Muscle layer of colon (tissue), 2 donors: ENCODE data around the gene TTI1.

Experiments used
- H3K27ac ChIP-seq: one replicate; pipeline ENCODE4 v1.7.0; 2013; ENCODE audit warnings: low read depth, mild to moderate bottlenecking, low read length, moderate library complexity
- H3K27me3 ChIP-seq, 2 donors: one replicate each; pipeline ENCODE4 v1.7.0; 2013; ENCODE audit warnings: low read length in 2 of 2, mild to moderate bottlenecking in 2 of 2; ENCODE audit not compliant: insufficient read depth in 2 of 2, control insufficient read depth in 1 of 2
- H3K36me3 ChIP-seq: one replicate; pipeline ENCODE4 v1.7.0; 2013; ENCODE audit warnings: mild to moderate bottlenecking, low read length; ENCODE audit not compliant: insufficient read depth
- H3K4me1 ChIP-seq: one replicate; pipeline ENCODE4 v1.7.0; 2013; ENCODE audit warnings: mild to moderate bottlenecking, low read length; ENCODE audit not compliant: insufficient read depth
- H3K4me3 ChIP-seq, 2 donors: one replicate each; pipeline ENCODE4 v1.7.0; 2013; ENCODE audit warnings: low read length in 2 of 2, low read depth in 1 of 2, mild to moderate bottlenecking in 1 of 2, moderate library complexity in 1 of 2
- H3K9ac ChIP-seq: one replicate; pipeline ENCODE4 v1.7.0; 2013; ENCODE audit warnings: low read length
- H3K9me3 ChIP-seq: one replicate; pipeline ENCODE4 v1.7.0; 2013; ENCODE audit warnings: mild to moderate bottlenecking, low read length
- donor health status: abdominal sarcoma.
- donor health status: Adenocarcinoma of cecum.

Gene TTI1

DNA sequence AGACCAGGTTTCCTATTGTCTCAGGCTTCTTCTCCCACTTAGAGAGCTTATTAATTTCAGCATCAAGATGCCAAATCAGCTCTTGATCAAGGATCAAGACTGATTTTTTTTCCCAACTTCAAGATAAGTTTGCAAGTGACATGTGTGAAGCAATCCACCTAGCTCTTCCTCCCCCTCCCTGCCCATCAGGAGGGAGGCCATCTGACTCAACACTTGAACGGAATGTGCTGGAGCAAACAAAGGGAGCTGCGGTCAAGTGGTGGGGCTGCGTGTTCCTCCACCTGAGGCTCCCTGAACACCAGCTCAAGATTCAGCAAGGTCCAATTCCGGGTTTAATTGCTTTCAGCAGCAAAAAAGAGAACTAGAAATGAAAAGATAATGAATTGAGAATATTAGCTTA is 38.7 kb downstream of the TTI1 start:
- no peaks in the 10 kb centered on the region for H3K27me3 ChIP-seq
- H3K36me3 ChIP-seq = peaks cover 35% of the 10 kb centered on the region
- no peak overlapping the region for H3K9ac ChIP-seq
- no peaks in the 10 kb centered on the region for H3K9me3 ChIP-seq
- no peak overlapping the region for H3K27ac ChIP-seq
- H3K4me3 ChIP-seq = no peak overlapping the region
- peaks cover 11% of the 10 kb centered on the region for H3K4me1 ChIP-seq

DNA sequence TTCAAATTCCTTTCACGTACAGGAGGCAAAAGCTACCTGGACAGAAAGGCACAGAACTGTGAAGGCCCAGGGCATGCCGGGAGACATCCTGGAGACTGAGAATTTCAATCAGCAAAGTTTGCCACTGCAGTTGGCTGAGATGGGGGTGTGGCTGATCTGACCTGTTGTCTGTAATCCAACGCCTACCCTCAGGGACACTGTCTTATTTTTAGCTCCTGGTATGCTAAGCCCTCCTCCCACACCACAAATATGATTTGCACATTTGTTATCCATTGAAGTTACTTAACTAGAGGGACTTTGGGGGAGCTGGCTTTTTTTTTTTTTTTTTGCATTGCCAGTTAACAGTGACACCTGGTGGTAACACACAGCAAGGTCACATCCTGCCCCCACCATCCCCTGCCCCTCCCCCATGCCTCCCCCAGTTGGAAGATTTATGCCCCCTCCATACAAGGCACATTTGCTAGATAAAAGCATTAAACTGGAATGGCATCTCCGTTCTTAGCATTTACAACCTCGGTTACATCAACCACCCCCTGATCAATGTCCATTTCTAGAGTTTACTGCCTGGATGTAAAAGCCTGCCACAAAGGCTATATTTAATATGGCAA is 40.4 kb downstream of the TTI1 start:
- peaks cover 11% of the 10 kb centered on the region for H3K4me1 ChIP-seq
- H3K27me3 ChIP-seq = no peaks in the 10 kb centered on the region
- no peak overlapping the region for H3K9ac ChIP-seq
- H3K9me3 ChIP-seq = no peaks in the 10 kb centered on the region
- H3K36me3 ChIP-seq = peaks cover 27% of the 10 kb centered on the region
- no peak overlapping the region for H3K27ac ChIP-seq
- no peak overlapping the region for H3K4me3 ChIP-seq

DNA sequence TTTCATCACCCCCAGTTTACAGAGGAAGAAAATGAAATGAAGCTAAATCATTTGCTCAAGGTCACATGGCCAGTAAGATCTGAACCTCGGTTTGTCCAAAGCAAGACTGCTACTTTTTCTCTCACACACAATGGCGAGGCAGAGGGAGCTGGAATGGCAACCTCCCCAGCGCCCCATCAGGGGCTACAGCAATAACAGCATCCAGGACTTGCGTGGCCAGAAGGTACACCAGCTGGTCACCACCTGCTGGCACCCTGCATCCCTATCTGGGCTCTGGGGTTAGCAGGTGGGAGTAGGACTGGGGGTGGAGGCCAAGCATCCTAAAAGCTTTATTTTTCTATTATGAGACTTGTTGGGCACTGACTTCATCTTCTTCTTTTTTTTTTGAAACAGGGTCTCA is 41.3 kb downstream of the TTI1 start:
- no peaks in the 10 kb centered on the region for H3K9me3 ChIP-seq
- no peak overlapping the region for H3K4me3 ChIP-seq
- H3K27me3 ChIP-seq = no peaks in the 10 kb centered on the region
- H3K9ac ChIP-seq = no peak overlapping the region
- no peak overlapping the region for H3K27ac ChIP-seq
- H3K4me1 ChIP-seq = peaks cover 16% of the 10 kb centered on the region
- peaks cover 21% of the 10 kb centered on the region for H3K36me3 ChIP-seq

DNA sequence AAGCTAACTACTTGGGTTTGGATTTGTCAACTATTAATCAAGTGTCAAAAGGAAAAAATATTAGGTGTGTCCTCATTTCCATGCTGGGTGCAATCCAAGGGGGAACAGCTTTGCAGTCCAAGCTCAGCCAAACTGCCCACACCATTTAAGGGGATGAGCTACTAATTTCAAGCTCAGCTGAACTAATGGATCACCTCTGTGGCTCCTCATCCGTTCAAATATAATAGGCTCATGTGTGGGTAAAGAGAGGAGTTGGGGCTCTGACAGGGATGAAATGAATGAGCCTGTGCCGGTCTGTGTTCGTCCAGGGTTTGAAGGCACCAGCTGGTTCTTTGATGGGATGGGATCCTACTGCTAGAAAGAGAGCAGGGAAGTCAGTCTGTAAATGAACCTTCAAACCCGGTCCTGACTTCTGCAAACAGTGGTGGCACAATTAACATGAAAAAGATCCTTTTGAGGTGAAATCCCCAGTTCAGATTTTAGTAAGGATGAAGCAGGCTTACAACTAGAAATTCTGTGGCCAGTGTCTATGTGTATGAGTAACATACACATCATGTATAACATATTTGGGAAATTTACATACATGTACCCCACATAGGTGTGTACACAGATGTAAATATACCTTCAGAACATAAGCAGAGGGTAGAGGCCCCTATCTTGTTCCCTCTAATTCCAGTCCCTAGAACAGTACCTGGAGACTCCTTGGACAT is 41.9 kb downstream of the TTI1 start:
- peaks cover 16% of the 10 kb centered on the region for H3K36me3 ChIP-seq
- no peak overlapping the region for H3K9ac ChIP-seq
- H3K27me3 ChIP-seq = no peaks in the 10 kb centered on the region
- no peak overlapping the region for H3K27ac ChIP-seq
- no peaks in the 10 kb centered on the region for H3K9me3 ChIP-seq
- H3K4me3 ChIP-seq = no peak overlapping the region
- H3K4me1 ChIP-seq = peaks cover 17% of the 10 kb centered on the region

DNA sequence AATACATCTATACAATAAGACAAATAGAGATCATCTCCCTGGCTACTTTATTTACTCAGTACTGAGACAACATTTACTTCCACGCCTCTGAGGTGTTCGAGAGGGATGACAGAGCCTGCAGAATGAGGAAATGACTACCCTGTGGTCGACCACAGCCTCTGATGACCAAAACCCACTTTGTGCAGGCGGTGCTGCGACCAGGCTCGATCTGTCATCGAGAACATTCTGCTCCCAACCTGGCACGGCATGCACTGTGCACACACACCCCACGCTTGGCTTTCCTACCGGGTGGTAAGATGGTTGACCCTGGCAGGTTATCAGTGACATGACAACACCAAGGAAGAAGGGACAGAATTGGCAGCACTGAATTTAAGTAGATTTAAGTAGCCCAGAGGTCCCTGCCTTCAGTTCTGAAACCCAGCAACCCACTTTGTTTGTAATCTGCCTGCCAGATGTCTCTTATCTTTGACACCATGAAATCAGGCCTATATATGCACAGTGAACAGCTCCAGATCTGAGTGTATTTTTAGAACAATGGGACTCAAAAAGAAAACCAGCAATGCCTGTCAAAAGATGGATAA is 42.6 kb downstream of the TTI1 start:
- no peaks in the 10 kb centered on the region for H3K9me3 ChIP-seq
- H3K4me1 ChIP-seq = peaks cover 18% of the 10 kb centered on the region
- peaks cover 14% of the 10 kb centered on the region for H3K36me3 ChIP-seq
- no peak overlapping the region for H3K4me3 ChIP-seq
- H3K9ac ChIP-seq = no peak overlapping the region
- H3K27ac ChIP-seq = no peak overlapping the region
- H3K27me3 ChIP-seq = no peaks in the 10 kb centered on the region

DNA sequence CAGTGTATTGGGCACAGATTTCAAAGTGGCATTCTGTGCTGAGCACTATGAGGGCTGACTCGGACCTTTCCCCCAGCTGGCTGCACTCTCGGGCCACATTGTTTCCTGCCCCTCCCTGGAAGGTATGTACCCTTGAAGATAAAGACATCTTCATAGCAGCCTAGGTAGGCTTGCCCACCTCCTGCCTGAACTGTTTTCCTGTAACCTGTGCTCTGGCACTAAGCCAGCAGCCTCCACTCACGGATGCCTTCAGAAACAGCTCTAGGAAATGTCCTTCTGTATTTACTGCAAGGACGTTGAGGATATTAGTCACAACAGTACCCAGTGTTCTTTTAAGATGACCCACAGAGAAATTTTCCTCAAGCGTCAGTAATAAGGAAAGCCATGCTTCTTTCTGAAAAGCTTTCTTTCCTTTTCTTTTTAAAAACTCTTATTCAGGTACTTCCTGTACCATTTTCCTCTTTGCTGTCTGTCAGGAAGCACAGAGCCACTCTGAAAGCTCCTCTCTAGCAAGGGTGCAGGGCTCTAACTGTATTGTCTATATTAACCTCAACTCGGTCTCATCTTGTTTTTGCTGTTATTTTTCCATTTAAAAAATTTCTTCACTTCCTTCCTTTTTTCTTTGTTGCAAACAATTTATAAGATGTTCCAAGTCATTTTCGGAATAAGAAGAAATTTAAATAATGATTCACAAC is 43.5 kb downstream of the TTI1 start:
- Histone ChIP-seq H3K36me3 (peaks cover 10% of the 10 kb centered on the region), H3K4me1 (peaks cover 18% of the 10 kb centered on the region), H3K27me3 (no peaks in the 10 kb centered on the region), H3K9me3 (no peaks in the 10 kb centered on the region), H3K27ac (no peak overlapping the region), H3K4me3 (no peak overlapping the region), H3K9ac (no peak overlapping the region)

DNA sequence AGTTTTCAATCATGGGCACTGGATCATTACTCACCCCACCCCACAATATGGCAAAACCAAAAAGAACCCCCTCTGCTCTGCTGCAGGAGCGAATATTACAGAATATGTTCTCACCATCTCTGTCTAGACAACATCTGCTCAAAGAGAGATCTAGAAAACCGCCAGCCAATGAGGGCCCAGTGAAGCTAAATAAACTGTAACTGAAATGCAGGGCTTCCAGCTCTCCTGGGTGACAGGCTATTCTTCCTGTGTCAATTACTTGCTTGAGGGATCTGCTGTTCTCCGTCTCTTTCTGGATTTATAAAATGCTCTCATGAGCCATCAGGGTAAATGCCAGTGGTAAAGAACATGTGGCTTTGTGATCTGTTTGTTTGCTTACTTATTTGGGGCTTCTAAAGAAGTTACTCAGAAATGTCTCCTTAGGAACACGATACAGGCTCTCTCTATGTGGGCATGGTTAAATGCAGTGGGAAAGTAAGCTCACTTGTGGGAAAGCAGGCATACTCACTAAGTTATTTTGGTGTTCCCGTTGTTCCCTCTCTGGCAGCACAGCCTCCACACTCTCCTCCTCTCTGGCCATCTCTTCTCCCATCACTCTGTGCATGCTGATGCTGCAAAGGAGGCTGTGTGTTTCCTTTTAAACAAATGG is 44.8 kb downstream of the TTI1 start:
- Histone ChIP-seq H3K9me3 (no peaks in the 10 kb centered on the region), H3K27ac (no peak overlapping the region), H3K9ac (no peak overlapping the region), H3K4me1 (peaks cover 18% of the 10 kb centered on the region), H3K36me3 (peaks cover 7% of the 10 kb centered on the region), H3K4me3 (no peak overlapping the region), H3K27me3 (no peaks in the 10 kb centered on the region)

DNA sequence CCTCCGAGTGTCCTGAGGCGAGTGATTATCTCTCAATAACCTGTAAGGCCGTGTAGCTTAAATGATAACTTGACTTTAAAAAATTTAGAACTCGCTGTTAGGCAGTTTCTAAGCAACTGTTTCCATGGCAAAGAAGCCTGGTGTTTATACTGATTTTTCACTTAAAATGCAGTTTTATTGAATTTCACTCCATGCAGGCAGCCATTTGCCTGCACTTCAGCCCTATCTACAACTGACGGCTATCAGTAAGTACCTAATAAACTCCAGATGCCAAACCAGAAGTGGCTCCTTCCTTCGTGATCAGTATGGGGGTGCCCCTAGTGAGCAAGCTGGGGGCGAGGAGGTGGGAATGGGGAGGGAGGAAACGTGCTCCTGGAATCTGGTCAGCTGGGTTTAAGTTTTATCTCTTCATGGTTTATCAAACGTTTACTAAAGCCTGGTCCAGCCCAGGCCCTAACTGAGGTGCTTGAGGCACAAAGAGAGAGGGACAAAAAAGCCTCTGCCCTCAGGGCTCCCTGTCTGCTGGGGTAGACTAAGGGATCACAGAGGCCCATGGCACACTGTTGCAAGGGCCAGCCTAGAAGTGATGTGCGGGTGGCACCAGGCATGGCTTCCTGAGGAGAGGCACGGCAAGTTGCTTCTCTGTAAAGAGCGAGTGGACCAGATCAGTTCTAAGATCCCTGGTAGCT is 45.5 kb downstream of the TTI1 start:
- H3K27ac ChIP-seq = peak overlapping the region; percentile 2
- H3K9me3 ChIP-seq = no peaks in the 10 kb centered on the region
- peaks cover 7% of the 10 kb centered on the region for H3K36me3 ChIP-seq
- no peak overlapping the region for H3K4me3 ChIP-seq
- no peak overlapping the region for H3K9ac ChIP-seq
- no peaks in the 10 kb centered on the region for H3K27me3 ChIP-seq
- H3K4me1 ChIP-seq = peaks cover 15% of the 10 kb centered on the region

DNA sequence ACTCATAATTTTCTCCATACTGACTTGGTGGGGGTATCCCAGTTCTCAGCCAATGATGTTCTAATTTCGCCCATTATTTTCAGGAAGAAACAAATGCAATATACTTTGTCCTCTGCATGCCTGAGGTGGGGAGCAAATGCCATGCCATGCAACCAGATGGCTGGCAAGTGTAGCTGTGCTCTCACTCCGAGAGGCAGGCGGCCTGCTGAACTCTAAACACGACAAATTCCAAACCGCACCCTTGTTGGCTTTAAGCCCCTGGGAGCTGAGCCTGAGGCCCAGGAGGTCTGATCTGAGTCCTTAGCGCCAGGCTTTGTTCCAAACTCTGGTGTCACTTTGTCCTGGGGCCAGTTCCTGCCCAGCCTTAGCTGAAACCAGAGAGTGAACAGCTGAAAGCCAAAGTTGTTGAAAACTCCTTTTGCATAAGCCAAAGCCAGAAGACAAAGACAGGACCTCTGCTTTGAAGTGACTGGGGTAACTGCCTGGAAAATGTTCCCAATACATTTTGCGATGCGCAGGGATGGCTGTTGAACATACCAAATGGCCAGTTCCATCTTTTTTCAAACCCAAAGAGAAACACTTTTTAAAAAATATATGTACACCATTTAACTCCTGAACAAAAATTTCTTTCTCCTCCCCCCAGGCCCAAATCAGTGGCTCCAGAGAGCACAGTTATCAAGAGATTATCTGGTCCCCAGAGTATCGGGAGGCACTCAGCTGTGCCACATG is 46.2 kb downstream of the TTI1 start:
- peak overlapping the region; percentile 24 for H3K27ac ChIP-seq
- peaks cover 7% of the 10 kb centered on the region for H3K36me3 ChIP-seq
- no peak overlapping the region for H3K4me3 ChIP-seq
- H3K27me3 ChIP-seq = no peaks in the 10 kb centered on the region
- H3K9me3 ChIP-seq = no peaks in the 10 kb centered on the region
- H3K9ac ChIP-seq = no peak overlapping the region
- peaks cover 13% of the 10 kb centered on the region for H3K4me1 ChIP-seq

DNA sequence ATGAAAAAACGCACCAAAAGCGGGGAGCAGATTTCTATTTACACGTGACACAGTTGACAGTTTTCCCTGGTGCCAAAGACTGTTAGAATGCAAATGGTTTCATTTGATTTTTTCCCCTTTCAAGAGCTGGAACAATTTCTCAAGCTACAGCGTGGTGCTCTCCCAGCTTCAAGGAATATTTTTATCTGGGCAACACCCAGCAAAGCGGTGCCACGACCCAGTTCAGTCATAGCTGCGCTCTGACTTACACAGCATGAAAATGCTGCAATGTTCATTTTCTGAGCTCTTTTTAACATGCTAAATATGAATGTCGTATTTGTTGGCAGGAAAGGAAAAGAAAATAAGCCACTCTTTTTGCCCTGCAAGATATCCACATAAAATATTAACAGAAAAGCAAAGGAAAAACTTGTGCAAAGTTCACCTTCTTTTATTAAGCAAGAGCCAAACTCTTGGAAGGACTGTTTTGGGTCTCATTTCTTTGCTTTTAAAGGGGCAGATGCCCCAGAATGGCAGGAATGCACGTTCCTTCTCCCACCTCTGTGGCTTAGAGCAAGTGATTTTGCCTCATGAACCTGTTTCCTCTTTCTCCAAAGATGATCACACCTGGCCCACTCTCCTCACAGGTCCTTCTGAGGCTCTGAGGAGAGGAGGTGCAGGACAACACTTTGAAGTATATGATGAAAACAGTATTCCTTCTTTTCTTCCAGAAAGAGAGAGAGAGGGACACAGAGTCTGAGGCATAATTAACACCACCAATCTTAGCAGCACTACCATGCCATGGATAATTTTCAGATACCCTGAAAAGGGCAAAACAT is 47.0 kb downstream of the TTI1 start:
- H3K36me3 ChIP-seq = peaks cover 8% of the 10 kb centered on the region
- H3K9me3 ChIP-seq = no peaks in the 10 kb centered on the region
- H3K4me3 ChIP-seq = no peak overlapping the region
- H3K27me3 ChIP-seq = no peaks in the 10 kb centered on the region
- H3K9ac ChIP-seq = no peak overlapping the region
- H3K4me1 ChIP-seq = peaks cover 13% of the 10 kb centered on the region
- H3K27ac ChIP-seq = peak overlapping the region; percentile 24
